HepG2 (cell line): ENCODE data around the gene SERINC2. TPM values are rescaled to one million over a fixed set of nuclear protein-coding genes. Genes with fewer than 3 reads are reported as not detected.

Source experiments
- DMTF1 ChIP-seq: sonication (generic); formaldehyde crosslinking; IDR thresholded peaks from 2 replicates; pipeline ENCODE4 v1.4.0; 2020; ENCODE audit warnings: mild to moderate bottlenecking, missing genetic modification reagents
- ELK4 ChIP-seq: sonication (generic); formaldehyde crosslinking; IDR thresholded peaks from 2 replicates; pipeline ENCODE4 v1.9.0; 2021; ENCODE audit warnings: missing genetic modification reagents, borderline replicate concordance
- HDAC1 ChIP-seq: sonication (generic); formaldehyde crosslinking; IDR thresholded peaks from 2 replicates; pipeline ENCODE4 v1.5.1; 2020; ENCODE audit warnings: mild to moderate bottlenecking, missing genetic modification reagents
- HMGXB3 ChIP-seq: sonication (generic); formaldehyde crosslinking; IDR thresholded peaks from 2 replicates; pipeline ENCODE4 v1.4.0; 2020; ENCODE audit warnings: missing genetic modification reagents, borderline replicate concordance
- MYC ChIP-seq: sonication (generic); formaldehyde crosslinking; IDR thresholded peaks from 2 replicates; pipeline ENCODE4 v1.9.0; 2021; ENCODE audit warnings: missing genetic modification reagents, borderline replicate concordance
- NKX3-1 ChIP-seq: sonication (generic); formaldehyde crosslinking; IDR thresholded peaks from 2 replicates; pipeline ENCODE4 v1.5.0; 2020; ENCODE audit warnings: missing genetic modification reagents
- PRDM4 ChIP-seq: sonication (generic); formaldehyde crosslinking; IDR thresholded peaks from 2 replicates; pipeline ENCODE4 v1.9.0; 2021; ENCODE audit warnings: missing genetic modification reagents, borderline replicate concordance
- SALL1 ChIP-seq: sonication (generic); formaldehyde crosslinking; IDR thresholded peaks from 2 replicates; pipeline ENCODE4 v1.8.0; 2022; ENCODE audit warnings: mild to moderate bottlenecking, missing genetic modification reagents
- SCMH1 ChIP-seq: sonication (generic); formaldehyde crosslinking; IDR thresholded peaks from 2 replicates; pipeline ENCODE4 v1.9.0; 2021; ENCODE audit warnings: missing genetic modification reagents, mild to moderate bottlenecking, borderline replicate concordance
- ZBTB46 ChIP-seq: sonication (generic); formaldehyde crosslinking; IDR thresholded peaks from 2 replicates; pipeline ENCODE4 v1.4.0; 2020; ENCODE audit warnings: mild to moderate bottlenecking, missing genetic modification reagents, borderline replicate concordance
- ZNF207 ChIP-seq: fragments of 450-650 bp; IDR thresholded peaks from 2 replicates; pipeline ENCODE4 v1.6.1; 2016; ENCODE audit warnings: antibody characterized with exemption, borderline replicate concordance
- ZNF234 ChIP-seq: sonication (generic); formaldehyde crosslinking; conservative IDR thresholded peaks from 2 replicates; pipeline ENCODE4 v1.5.1; 2020; ENCODE audit warnings: mild to moderate bottlenecking, missing genetic modification reagents
- ZNF446 ChIP-seq: sonication (generic); formaldehyde crosslinking; IDR thresholded peaks from 2 replicates; pipeline ENCODE4 v1.5.0; 2020; ENCODE audit warnings: mild to moderate bottlenecking, missing genetic modification reagents
- ZNF569 ChIP-seq: sonication (generic); formaldehyde crosslinking; IDR thresholded peaks from 2 replicates; pipeline ENCODE4 v1.5.0; 2020; ENCODE audit warnings: mild to moderate bottlenecking, missing genetic modification reagents, moderate library complexity, borderline replicate concordance
- ZSCAN21 ChIP-seq: sonication (generic); formaldehyde crosslinking; IDR thresholded peaks from 2 replicates; pipeline ENCODE4 v1.8.0; 2022; ENCODE audit warnings: mild to moderate bottlenecking, missing genetic modification reagents, moderate library complexity, borderline replicate concordance
- polyA plus RNA-seq, 8 experiments: library from polyadenylated mRNA; depleted of rRNA in 3 of 8; stranded (reverse) in 7 of 8; unstranded in 1 of 8; fragments of >200 nt; fragmentation: Illumina TruSeq in 4 of 8; extraction: Trizol in 4 of 8; gene quantifications; 2 replicates each; pipeline versions ENCODE4 v1.2.1 to v1.2.3, GENCODE V29; 2011 to 2016; ENCODE audit warnings: low read depth in 4 of 8, missing spikeins in 1 of 8, mixed read lengths in 1 of 8; ENCODE audit not compliant: insufficient read depth in 1 of 8
- total RNA-seq, 5 experiments: library from RNA; depleted of rRNA; stranded (reverse); fragments of >200 nt; fragmentation: Illumina TruSeq; extraction: Trizol; gene quantifications; 2 replicates each; pipeline ENCODE4 v1.2.3, GENCODE V29; 2016; ENCODE audit warnings: low read depth in 1 of 5

SERINC2 gene
- total and polyA plus RNA-seq, 2 of the 13 experiments (the other 11 are each of a cell fraction or from before 2014, with no cell fraction given), result 4.8 to 126 TPM

- TF ChIP-seq HMGXB3 (CRISPR knock-in tag), result no peak
- TF ChIP-seq HDAC1, result peak; percentile 81
- TF ChIP-seq ZNF207, result no peak
- no peak for TF ChIP-seq ZNF234 (CRISPR knock-in tag)
- TF ChIP-seq ZSCAN21 (CRISPR knock-in tag), result no peak
- TF ChIP-seq SALL1 (CRISPR knock-in tag), result peak; percentile 92
- TF ChIP-seq SCMH1 (CRISPR knock-in tag), result no peak
- TF ChIP-seq ZNF569 (CRISPR knock-in tag), result no peak
- no peak for TF ChIP-seq ZNF446 (CRISPR knock-in tag)
- TF ChIP-seq PRDM4 (CRISPR knock-in tag), result no peak
- no peak for TF ChIP-seq ZBTB46 (CRISPR knock-in tag)
- TF ChIP-seq MYC (CRISPR knock-in tag), result peak; percentile 16; the same call in 1 of the 2 replicates
- no peak for TF ChIP-seq ELK4 (CRISPR knock-in tag)
- TF ChIP-seq NKX3-1, result no peak
- no peak for TF ChIP-seq DMTF1
These were observed 29.1 kb downstream of the SERINC2 start (continued) for GRCh38 chr1:31441970-31442647.
